CD8-positive, alpha-beta memory T cell (primary cell): ENCODE measurements around the gene ZDHHC18. TPM values are rescaled to one million over a fixed set of nuclear protein-coding genes. Genes with fewer than 3 reads are reported as not detected.

Experiments
- CTCF ChIA-PET: fragments of 350-600 bp; sonication (Branson Sonifier 250); formaldehyde crosslinking; loops from one replicate; lab custom pipeline; 2021; ENCODE audit warnings: antibody characterized with exemption; lab: Charles Lee
- POLR2A ChIA-PET: fragments of 350-600 bp; sonication (Branson Sonifier 250); formaldehyde crosslinking; loops from one replicate; lab custom pipeline; 2021; ENCODE audit warnings: antibody characterized with exemption; lab: Charles Lee
- DNase-seq, 5 donors: peaks; one replicate each; pipeline versions ENCODE4 v3.0.0 to v3.0.0-alpha.2; 2020 to 2022; ENCODE audit warnings: mixed read lengths in 1 of 5
- H3K27ac ChIP-seq: one replicate; pipeline ENCODE4 v1.7.0; 2013; ENCODE audit warnings: low read depth, mild to moderate bottlenecking, low read length, moderate library complexity
- H3K27me3 ChIP-seq: 2 replicates; pipeline ENCODE4 v1.7.0; 2013; ENCODE audit warnings: low read length, mild to moderate bottlenecking; ENCODE audit not compliant: insufficient read depth, poor library complexity, severe bottlenecking
- H3K36me3 ChIP-seq: 2 replicates; pipeline ENCODE4 v1.7.0; 2013; ENCODE audit warnings: mild to moderate bottlenecking, low read length, moderate library complexity; ENCODE audit not compliant: insufficient read depth
- H3K4me1 ChIP-seq: 2 replicates; pipeline ENCODE4 v1.7.0; 2013; ENCODE audit warnings: mild to moderate bottlenecking, low read length, moderate library complexity; ENCODE audit not compliant: insufficient read depth
- H3K4me3 ChIP-seq: 2 replicates; pipeline ENCODE4 v1.7.0; 2013; ENCODE audit warnings: mild to moderate bottlenecking, low read length
- H3K9me3 ChIP-seq: 2 replicates; pipeline ENCODE4 v1.7.0; 2013; ENCODE audit warnings: mild to moderate bottlenecking, low read length
- H3K27ac Mint-ChIP-seq, 8 donors: one replicate each; pipeline ENCODE4 v1.8.0; 2020 to 2021; ENCODE audit warnings: mixed read lengths in 8 of 8, mild to moderate bottlenecking in 6 of 8, inconsistent platforms in 3 of 8, moderate library complexity in 3 of 8
- H3K27me3 Mint-ChIP-seq, 2 donors: one replicate each; pipeline ENCODE4 v1.8.0; 2020 to 2021; ENCODE audit warnings: mixed read lengths in 2 of 2, mild to moderate bottlenecking in 1 of 2, moderate library complexity in 1 of 2
- H3K36me3 Mint-ChIP-seq, 3 donors: one replicate each; pipeline ENCODE4 v1.8.0; 2020 to 2021; ENCODE audit warnings: mixed read lengths in 3 of 3, inconsistent platforms in 1 of 3, mild to moderate bottlenecking in 1 of 3
- H3K4me1 Mint-ChIP-seq, 3 donors: one replicate each; pipeline ENCODE4 v1.8.0; 2020 to 2021; ENCODE audit warnings: mixed read lengths in 3 of 3, inconsistent platforms in 1 of 3, mild to moderate bottlenecking in 1 of 3
- H3K4me3 Mint-ChIP-seq, 7 donors: one replicate each; pipeline ENCODE4 v1.8.0; 2020 to 2021; ENCODE audit warnings: mixed read lengths in 7 of 7, mild to moderate bottlenecking in 6 of 7, moderate library complexity in 4 of 7, inconsistent platforms in 2 of 7
- H3K9me3 Mint-ChIP-seq, 5 donors: one replicate each; pipeline ENCODE4 v1.8.0; 2020 to 2022; ENCODE audit warnings: mixed read lengths in 5 of 5, mild to moderate bottlenecking in 3 of 5, moderate library complexity in 2 of 5, inconsistent platforms in 1 of 5
- polyA plus RNA-seq: library from polyadenylated mRNA; unstranded; fragments of 300-500 nt; fragmentation: Illumina TruSeq; gene quantifications from one replicate; pipeline ENCODE4 v1.2.3, GENCODE V29; 2021
- total RNA-seq, 2 experiments: library from RNA; stranded (reverse); gene quantifications; one replicate each; pipeline ENCODE4 v1.2.3, GENCODE V29; 2021

Gene ZDHHC18
- total and polyA plus RNA-seq, 3 experiments from 2014 or later: 21.7 to 66.0 (median 61.5) TPM

GRCh38 chr1:26858891-26859640, 32.6 kb downstream of the ZDHHC18 start:
- Histone ChIP-seq H3K4me1 (peaks cover 8% of the 10 kb centered on the region), H3K27me3 (no peaks in the 10 kb centered on the region), H3K27ac (no peak overlapping the region), H3K36me3 (peaks cover 7% of the 10 kb centered on the region), H3K4me3 (no peak overlapping the region), H3K9me3 (no peaks in the 10 kb centered on the region)
- CTCF ChIA-PET: interaction anchor here (0.9 to 3.3 kb wide), 8 partner anchors 9 to 257 kb away, joined by 3 to 15 read pairs (median 5); no protein-coding TSS in a partner anchor
- Mint-ChIP-seq H3K9me3 (no peaks in the 10 kb centered on the region), H3K36me3 (peaks cover 0 to 39% (median 0%) of the 10 kb centered on the region in 3 donors), H3K4me3 (no peak overlapping the region), H3K27me3 (no peaks in the 10 kb centered on the region), H3K27ac (no peak overlapping the region), H3K4me1 (peaks cover 6 to 19% (median 17%) of the 10 kb centered on the region in 3 donors)
- POLR2A ChIA-PET: interaction anchor here (0.6 to 1.8 kb wide), 2 partner anchors 7 to 44 kb away, joined by 5 to 6 read pairs; no protein-coding TSS in a partner anchor
- DNase-seq: no peak

GRCh38 chr1:26861286-26861701, 34.8 kb downstream of the ZDHHC18 start:
- H3K36me3 Mint-ChIP-seq: peaks cover 0 to 19% (median 0%) of the 10 kb centered on the region in 3 donors
- H3K4me1 Mint-ChIP-seq: peaks cover 14 to 28% (median 27%) of the 10 kb centered on the region in 3 donors
- Histone ChIP-seq H3K36me3 (no peaks in the 10 kb centered on the region), H3K27ac (no peak overlapping the region), H3K4me3 (no peak overlapping the region), H3K27me3 (no peaks in the 10 kb centered on the region), H3K9me3 (no peaks in the 10 kb centered on the region), H3K4me1 (peaks cover 11% of the 10 kb centered on the region)
- H3K4me3 Mint-ChIP-seq: no peak overlapping the region
- CTCF ChIA-PET: interaction anchor here (1.0 to 2.1 kb wide), 3 partner anchors 8 to 41 kb away, joined by 3 to 6 read pairs (median 4); no protein-coding TSS in a partner anchor
- H3K27ac Mint-ChIP-seq: peak overlapping the region in 3 of 8 donors; percentile 10 to 68 (median 50)
- H3K27me3 Mint-ChIP-seq: no peaks in the 10 kb centered on the region
- DNase-seq: no peak
- POLR2A ChIA-PET: no interaction called here
- no peaks in the 10 kb centered on the region for H3K9me3 Mint-ChIP-seq

GRCh38 chr1:26861889-26862378, 35.4 kb downstream of the ZDHHC18 start:
- no peaks in the 10 kb centered on the region for H3K27me3 ChIP-seq
- no peaks in the 10 kb centered on the region for H3K9me3 ChIP-seq
- peak overlapping the region in 5 of 8 donors; percentile 17 to 77 (median 50) for H3K27ac Mint-ChIP-seq
- H3K4me1 Mint-ChIP-seq: peaks cover 14 to 28% (median 27%) of the 10 kb centered on the region in 3 donors
- no peaks in the 10 kb centered on the region for H3K36me3 ChIP-seq
- ChIA-PET POLR2A (no interaction called here), CTCF (interaction anchor here (0.8 to 2.1 kb wide), 3 partner anchors 17 to 41 kb away, joined by 3 to 6 read pairs (median 3); no protein-coding TSS in a partner anchor)
- no peak overlapping the region for H3K27ac ChIP-seq
- DNase-seq: no peak
- H3K4me3 Mint-ChIP-seq: peak overlapping the region in 1 of 7 donors; percentile 54
- peaks cover 0 to 12% (median 0%) of the 10 kb centered on the region in 3 donors for H3K36me3 Mint-ChIP-seq
- no peaks in the 10 kb centered on the region for H3K9me3 Mint-ChIP-seq
- H3K4me3 ChIP-seq: no peak overlapping the region
- peaks cover 11% of the 10 kb centered on the region for H3K4me1 ChIP-seq
- no peaks in the 10 kb centered on the region for H3K27me3 Mint-ChIP-seq

GRCh38 chr1:26862781-26863684, 36.5 kb downstream of the ZDHHC18 start, which contains the start of gene SFN:
Gene SFN (plus strand): TSS chr1:26863149. CDS start chr1:26863213, 64 bp downstream.
- H3K9me3 Mint-ChIP-seq: no peaks in the 10 kb centered on the region
- Histone ChIP-seq H3K9me3 (no peaks in the 10 kb centered on the region), H3K4me3 (no peak within 1 kb of the TSS), H3K27ac (no peak within 1 kb of the TSS), H3K27me3 (no peaks in the 10 kb centered on the region), H3K36me3 (no peaks in the 10 kb centered on the region), H3K4me1 (peaks cover 11% of the 10 kb centered on the region)
- ChIA-PET CTCF (interaction anchor here (0.8 to 2.1 kb wide), 3 partner anchors 18 to 42 kb away, joined by 3 to 6 read pairs (median 3); no protein-coding TSS in a partner anchor), POLR2A (no interaction called here)
- H3K4me3 Mint-ChIP-seq: peak within 1 kb of the TSS; percentile 79 to 96 (median 92)
- DNase-seq: peak in 2 of 5 donors; percentile 22 to 57
- H3K4me1 Mint-ChIP-seq: peaks cover 14 to 28% (median 27%) of the 10 kb centered on the region in 3 donors
- H3K27ac Mint-ChIP-seq: peak within 1 kb of the TSS; percentile 37 to 98 (median 75)
- no peaks in the 10 kb centered on the region for H3K27me3 Mint-ChIP-seq
- H3K36me3 Mint-ChIP-seq: peaks cover 0 to 3% (median 0%) of the 10 kb centered on the region in 3 donors

- no peak for DNase-seq
- CTCF ChIA-PET: interaction anchor here (0.9 to 2.9 kb wide), 2 partner anchors 20 to 43 kb away, joined by 3 to 9 read pairs; no protein-coding TSS in a partner anchor
- H3K36me3 Mint-ChIP-seq: no peaks in the 10 kb centered on the region
- H3K9me3 ChIP-seq: no peaks in the 10 kb centered on the region
- H3K27me3 Mint-ChIP-seq: no peaks in the 10 kb centered on the region
- peak overlapping the region in 5 of 7 donors; percentile 79 to 96 (median 92) for H3K4me3 Mint-ChIP-seq
- no peaks in the 10 kb centered on the region for H3K27me3 ChIP-seq
- POLR2A ChIA-PET: no interaction called here
- H3K27ac Mint-ChIP-seq: peak overlapping the region in 2 of 8 donors; percentile 17 to 46
- H3K9me3 Mint-ChIP-seq: no peaks in the 10 kb centered on the region
- H3K27ac ChIP-seq: no peak overlapping the region
- no peaks in the 10 kb centered on the region for H3K36me3 ChIP-seq
- peaks cover 11% of the 10 kb centered on the region for H3K4me1 ChIP-seq
- H3K4me1 Mint-ChIP-seq: peaks cover 14 to 28% (median 27%) of the 10 kb centered on the region in 3 donors
- no peak overlapping the region for H3K4me3 ChIP-seq
Measured at GRCh38 chr1:26863685-26864077, 37.2 kb downstream of the ZDHHC18 start.

- no peaks in the 10 kb centered on the region for H3K36me3 Mint-ChIP-seq
- H3K4me3 Mint-ChIP-seq: peak overlapping the region; percentile 88 to 97 (median 93)
- Histone ChIP-seq H3K4me3 (peak overlapping the region; percentile 97), H3K9me3 (no peaks in the 10 kb centered on the region), H3K27me3 (no peaks in the 10 kb centered on the region), H3K4me1 (peaks cover 11% of the 10 kb centered on the region), H3K36me3 (no peaks in the 10 kb centered on the region), H3K27ac (peak overlapping the region; percentile 83)
- H3K27ac Mint-ChIP-seq: peak overlapping the region; percentile 73 to 98 (median 92)
- peaks cover 14 to 28% (median 27%) of the 10 kb centered on the region in 3 donors for H3K4me1 Mint-ChIP-seq
- no peaks in the 10 kb centered on the region for H3K27me3 Mint-ChIP-seq
- DNase-seq: peak; percentile 91 to 95 (median 94)
- ChIA-PET POLR2A (interaction anchor here (0.9 to 2.5 kb wide), 12 partner anchors 9 to 364 kb away, joined by 3 to 16 read pairs (median 4); partner anchors contain the start of genes GPATCH3, GPN2 and PIGV), CTCF (interaction anchor here (0.7 to 4.7 kb wide), 24 partner anchors 7 to 393 kb away, joined by 3 to 19 read pairs (median 5); partner anchors contain the start of genes GPN2, HMGN2 and PIGV)
- H3K9me3 Mint-ChIP-seq: no peaks in the 10 kb centered on the region
Measured at GRCh38 chr1:26864610-26865480, 38.4 kb downstream of the ZDHHC18 start.
